GM19193 (cell line): Measurements from ENCODE around the gene RPL35.

ENCODE experiments used
- POLR2A ChIP-seq: IDR thresholded peaks from 4 replicates; pipeline ENCODE4 v1.6.1; 2011; ENCODE audit not compliant: insufficient read depth, insufficient read length; ENCODE audit errors: extremely low read depth

The RPL35 gene

GRCh38 chr9:124861342-124862229 lies at the start of gene RPL35, which contains the start of gene ARPC5L:
RPL35 (minus strand) TSS chr9:124861957; CDS start chr9:124861912, 45 bp downstream.
ARPC5L (plus strand) TSS chr9:124862130; CDS start chr9:124869291, 7,161 bp downstream.
- peak; percentile 98 for TF ChIP-seq POLR2A

DNA sequence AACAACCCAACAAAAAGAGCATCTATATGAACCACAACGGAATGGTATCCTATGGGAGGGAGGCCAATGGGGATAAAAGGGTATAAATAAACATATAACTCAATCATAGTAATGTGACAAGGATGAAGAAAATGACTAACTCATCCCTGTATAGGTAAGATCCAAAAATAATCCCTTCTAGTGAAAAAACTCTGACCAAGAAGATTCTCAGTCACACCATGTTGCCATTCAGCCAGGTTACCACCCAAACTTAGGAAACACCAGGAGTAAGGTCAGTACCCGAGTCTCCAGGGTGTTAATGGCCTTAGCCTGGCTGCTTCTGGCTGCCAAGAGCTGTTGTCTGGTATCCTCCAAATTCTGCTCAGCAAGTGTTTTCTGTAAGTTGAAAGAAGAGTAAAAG lies 46.3 kb upstream of the RPL35 start:
- no peak for TF ChIP-seq POLR2A

GRCh38 chr9:124906966-124907365 lies 45.2 kb upstream of the RPL35 start:
- no peak for TF ChIP-seq POLR2A

DNA sequence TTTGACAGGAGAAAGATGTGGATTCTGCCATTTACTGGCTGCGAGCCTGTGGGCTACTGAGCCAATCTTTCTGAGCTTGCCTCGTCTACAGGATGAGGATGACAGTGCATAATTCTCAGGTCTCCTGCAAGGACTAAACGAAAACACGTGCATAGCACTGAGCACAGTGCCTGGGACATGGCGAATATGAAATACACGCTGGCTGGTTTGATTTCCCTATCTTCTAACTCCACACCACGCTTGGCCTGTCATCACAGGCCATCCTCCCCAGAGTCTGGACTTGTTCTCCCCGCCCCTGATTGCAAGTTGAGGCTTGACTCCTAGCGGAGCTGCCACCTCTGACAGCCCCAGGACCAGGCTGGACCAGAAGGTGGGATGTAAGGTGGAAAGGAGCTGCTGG lies 38.1 kb upstream of the RPL35 start:
- no peak for TF ChIP-seq POLR2A

- no peak for TF ChIP-seq POLR2A
These were observed 36.1 kb upstream of the RPL35 start for GRCh38 chr9:124897570-124898460.

DNA sequence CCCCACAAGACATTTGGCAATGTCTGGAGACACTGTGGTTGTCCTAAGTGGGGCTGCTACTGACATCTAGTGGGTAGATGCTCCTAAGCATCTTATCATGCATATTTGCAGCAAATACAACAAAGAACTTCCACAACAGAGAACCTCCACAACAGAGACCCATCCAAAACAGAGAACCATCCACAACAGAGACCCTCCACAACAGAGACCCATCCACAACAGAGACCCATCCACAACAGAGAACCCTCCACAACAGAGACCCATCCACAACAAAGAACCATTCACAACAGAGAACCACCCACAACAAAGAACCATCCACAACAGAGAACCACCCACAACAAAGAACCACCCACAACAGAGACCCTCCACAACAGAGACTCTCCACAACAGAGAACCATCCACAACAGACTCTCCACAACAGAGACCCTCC lies 33.0 kb upstream of the RPL35 start:
- no peak for TF ChIP-seq POLR2A

- TF ChIP-seq POLR2A: no peak
These were observed 32.4 kb upstream of the RPL35 start for GRCh38 chr9:124894035-124894740.

DNA sequence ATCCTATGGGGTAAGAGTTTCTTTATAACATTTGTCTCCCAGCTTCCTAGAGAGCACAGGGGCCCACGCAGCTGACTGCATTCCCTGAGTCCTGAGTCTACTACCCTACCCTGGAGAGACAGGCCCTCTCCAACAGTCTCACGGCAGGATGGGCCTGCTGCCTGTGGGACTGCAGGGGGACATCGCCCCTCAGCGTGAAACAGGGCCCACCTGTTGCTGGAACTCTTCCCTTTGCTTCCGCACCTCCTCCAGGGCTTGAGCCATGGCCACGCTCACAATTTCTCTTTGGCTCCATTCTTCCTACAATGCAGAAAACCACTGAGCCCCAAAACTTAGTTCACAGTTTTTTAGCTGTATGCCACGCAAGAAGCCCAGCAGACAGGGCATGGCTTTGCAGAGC lies 28.4 kb upstream of the RPL35 start:
- no peak for TF ChIP-seq POLR2A

DNA sequence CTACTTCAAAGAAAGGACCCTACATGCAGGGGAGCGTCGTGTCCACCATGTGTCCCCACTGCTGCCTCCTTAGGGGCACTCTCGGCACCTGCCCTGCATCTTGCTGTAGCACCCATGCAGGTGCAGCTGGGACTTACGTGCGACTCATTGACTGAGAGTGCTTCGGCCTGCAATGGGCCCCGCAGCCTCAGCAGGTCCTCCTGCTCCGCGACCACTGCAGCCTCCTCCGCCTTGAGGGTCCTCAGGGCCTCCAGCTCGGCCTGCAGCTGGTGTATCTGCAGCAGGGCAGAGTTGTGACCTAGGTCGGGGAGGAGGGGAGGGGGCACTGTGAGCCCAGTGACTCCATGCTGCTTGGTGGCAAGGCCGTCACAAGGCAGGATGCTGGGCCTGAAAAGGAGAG lies 27.2 kb upstream of the RPL35 start:
- no peak for TF ChIP-seq POLR2A

DNA sequence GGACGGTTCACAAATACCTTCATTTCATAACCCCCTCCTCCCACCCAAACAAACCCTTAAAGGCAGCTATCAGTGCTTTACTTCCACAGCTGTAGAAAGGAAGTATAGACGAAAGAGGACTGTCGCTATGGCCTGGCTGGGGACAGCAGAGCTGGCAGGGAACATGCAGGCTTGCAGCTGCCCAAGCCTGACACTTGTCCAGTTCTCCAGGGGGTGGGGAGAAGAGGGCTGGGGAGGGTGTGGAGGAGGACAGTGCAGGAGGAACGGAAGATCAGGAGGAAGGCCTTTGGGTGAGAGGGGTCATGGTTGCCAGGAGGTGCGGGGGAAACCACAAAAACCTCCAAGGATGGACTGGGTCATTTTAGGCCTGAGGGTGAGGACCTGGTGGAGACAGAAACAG lies 26.1 kb upstream of the RPL35 start:
- no peak for TF ChIP-seq POLR2A

DNA sequence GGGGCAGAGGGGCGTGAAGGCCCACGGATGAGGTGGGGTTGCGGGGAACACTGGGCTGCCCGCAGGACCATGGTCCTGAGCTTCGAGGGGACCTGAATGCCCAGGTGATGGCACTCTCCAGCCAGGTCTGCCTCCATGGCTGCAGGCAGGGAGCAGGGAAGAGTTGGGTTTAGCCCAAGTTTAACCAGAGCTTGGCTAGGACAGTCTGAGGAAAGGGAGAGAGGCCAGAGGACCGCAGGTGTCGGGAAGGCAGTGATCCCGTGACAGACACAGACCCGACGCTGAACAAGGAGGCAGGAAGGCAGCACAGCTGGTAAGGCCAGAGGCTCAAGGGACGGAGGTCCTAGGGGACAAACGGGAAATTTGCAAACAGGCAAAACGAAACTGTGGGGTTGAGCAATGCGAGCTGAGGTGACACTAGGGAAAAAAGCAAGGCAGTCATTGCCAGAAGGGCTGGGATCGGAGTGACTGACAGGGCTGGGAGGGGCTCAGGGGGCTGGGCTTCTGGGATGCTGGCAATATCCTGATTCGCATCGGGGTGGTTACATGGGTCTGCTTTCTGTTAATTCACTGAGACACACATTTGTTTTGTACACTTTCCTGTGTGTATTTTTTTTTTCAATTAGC lies 25.2 kb upstream of the RPL35 start:
- TF ChIP-seq POLR2A: no peak

- no peak for TF ChIP-seq POLR2A
These were observed 24.7 kb upstream of the RPL35 start for GRCh38 chr9:124886461-124886860.

- no peak for TF ChIP-seq POLR2A
These were observed 23.8 kb upstream of the RPL35 start for GRCh38 chr9:124885551-124885950.

GRCh38 chr9:124884376-124884775 lies 22.6 kb upstream of the RPL35 start:
- TF ChIP-seq POLR2A: no peak

- no peak for TF ChIP-seq POLR2A
These were observed 20.5 kb upstream of the RPL35 start for GRCh38 chr9:124882231-124882630.

DNA sequence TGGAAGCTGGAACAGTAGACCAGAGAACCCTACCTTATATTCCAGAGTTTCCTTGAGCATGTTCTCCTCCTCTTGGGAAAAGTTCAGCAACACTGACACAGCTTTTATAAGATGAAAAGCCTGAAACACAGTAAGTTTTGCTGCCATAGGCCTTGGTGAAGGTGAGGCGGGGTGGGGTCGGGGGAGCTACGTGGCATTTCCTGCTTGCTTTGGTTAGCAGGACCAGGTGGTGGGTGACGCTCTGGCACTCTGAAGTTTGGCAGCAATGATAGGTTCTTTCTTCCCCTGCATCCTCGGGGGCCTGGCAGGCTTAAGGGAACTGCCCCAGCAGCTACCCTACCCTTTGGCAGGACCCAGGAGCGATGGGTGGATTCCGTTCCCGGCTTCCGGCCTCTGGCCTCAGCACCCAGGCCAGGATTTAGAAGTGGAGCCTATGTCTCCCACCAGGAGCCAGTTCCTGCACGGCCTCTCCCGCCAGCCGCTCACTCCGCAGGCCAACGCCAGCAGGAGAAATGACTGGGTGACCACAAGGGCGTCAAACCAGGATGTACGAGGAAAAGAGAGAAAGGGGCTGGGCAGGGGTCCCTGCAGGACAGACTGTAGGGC lies 19.5 kb upstream of the RPL35 start:
- no peak for TF ChIP-seq POLR2A
